K562 (cell line): ENCODE measurements around the gene ANKRD60. TPM values are rescaled to one million over a fixed set of nuclear protein-coding genes. Genes with fewer than 3 reads are reported as not detected.

ENCODE experiments used
- CTCF ChIP-seq, 3 experiments: IDR thresholded peaks in 2 of 3; conservative IDR thresholded peaks in 1 of 3; 2 replicates each; pipeline ENCODE4 v1.5.1; 2011 to 2012; ENCODE audit warnings: low read length in 3 of 3, mild to moderate bottlenecking in 3 of 3, control low read depth in 2 of 3, improper control_type of control experiment in 1 of 3, inconsistent platforms in 1 of 3, low read depth in 1 of 3, mixed read lengths in 1 of 3, moderate library complexity in 1 of 3; ENCODE audit not compliant: insufficient read depth in 2 of 3
- CTCFL ChIP-seq: IDR thresholded peaks from 2 replicates; pipeline ENCODE4 v1.6.1; 2011; ENCODE audit warnings: borderline replicate concordance, low read depth, mild to moderate bottlenecking, moderate library complexity, low read length; ENCODE audit not compliant: insufficient read depth, poor library complexity, severe bottlenecking
- GATAD2A ChIP-seq: fragments of 450-650 bp; IDR thresholded peaks from 2 replicates; pipeline ENCODE4 v1.6.1; 2017
- MCM5 ChIP-seq: fragments of 450-650 bp; IDR thresholded peaks from 2 replicates; pipeline ENCODE4 v1.6.1; 2016; ENCODE audit warnings: low read depth
- NEUROD1 ChIP-seq: fragments of 150-350 bp; IDR thresholded peaks from 2 replicates; pipeline ENCODE4 v1.6.1; 2014; ENCODE audit warnings: borderline replicate concordance, low read length, low read depth; ENCODE audit not compliant: partially characterized antibody
- RAD21 ChIP-seq, 2 experiments: fragments of 250-450 bp in 1 of 2; fragments of 450-650 bp in 1 of 2; sonication (Bioruptor Pico) in 1 of 2; formaldehyde crosslinking in 1 of 2; IDR thresholded peaks in 1 of 2; conservative IDR thresholded peaks in 1 of 2; 2 replicates each; pipeline versions ENCODE4 v1.4.0 to v1.8.0; 2020 to 2022; ENCODE audit warnings: mild to moderate bottlenecking in 2 of 2, moderate library complexity in 1 of 2
- RERE ChIP-seq: sonication (generic); formaldehyde crosslinking; IDR thresholded peaks from 2 replicates; pipeline ENCODE4 v1.8.0; 2023; ENCODE audit warnings: missing genetic modification reagents, mild to moderate bottlenecking, borderline replicate concordance
- SAFB ChIP-seq: fragments of 200-400 bp; formaldehyde crosslinking; IDR thresholded peaks from 2 replicates; pipeline ENCODE4 v1.6.1; 2017; ENCODE audit warnings: low read depth, low read length, borderline replicate concordance
- SP1 ChIP-seq: sonication (generic); formaldehyde crosslinking; IDR thresholded peaks from 2 replicates; pipeline ENCODE4 v1.8.1; 2022; ENCODE audit warnings: mild to moderate bottlenecking, missing genetic modification reagents
- STAG1 ChIP-seq: sonication (generic); formaldehyde crosslinking; IDR thresholded peaks from 2 replicates; pipeline ENCODE4 v1.5.0; 2020; ENCODE audit warnings: missing genetic modification reagents, borderline replicate concordance
- TOE1 ChIP-seq, 2 experiments: fragments of 450-650 bp in 1 of 2; sonication (generic) in 1 of 2; formaldehyde crosslinking in 1 of 2; IDR thresholded peaks; 2 replicates each; pipeline versions ENCODE4 v1.7.1 to v1.8.0; 2016 to 2022; ENCODE audit warnings: borderline replicate concordance in 2 of 2, mild to moderate bottlenecking in 2 of 2, antibody characterized with exemption in 1 of 2, inconsistent platforms in 1 of 2, low read depth in 1 of 2, missing genetic modification reagents in 1 of 2, moderate library complexity in 1 of 2
- polyA plus RNA-seq, 8 experiments: library from polyadenylated mRNA; depleted of rRNA in 4 of 8; stranded (reverse) in 5 of 8; unstranded in 3 of 8; fragments of >200 nt; fragmentation: Nextera tagmentation in 2 of 8; fragmentation: Illumina TruSeq in 1 of 8; extraction: Ambion mirVana in 2 of 8; extraction: Trizol in 1 of 8; gene quantifications; 2 replicates each; pipeline versions ENCODE4 v1.2.1 to v1.2.3, GENCODE V29; 2011 to 2014; ENCODE audit warnings: inconsistent platforms in 1 of 8, missing spikeins in 1 of 8
- total RNA-seq, 7 experiments: library from RNA; depleted of rRNA in 6 of 7; stranded (reverse); fragments of >200 nt in 6 of 7; fragmentation: Illumina TruSeq in 2 of 7; extraction: Trizol in 2 of 7; gene quantifications; 2 replicates each; pipeline versions ENCODE4 v1.2.1 to v1.2.3, GENCODE V29; 2011 to 2021; ENCODE audit warnings: low replicate concordance in 1 of 7

Gene ANKRD60
- total and polyA plus RNA-seq, 9 of the 15 experiments (the other 6 are each of a cell fraction or from before 2014, with no cell fraction given) = not detected

GRCh38 chr20:58179432-58180099 lies 48.9 kb downstream of the ANKRD60 start (continued):
- no peak for TF ChIP-seq RERE (CRISPR knock-in tag)
- peak; percentile 25 for TF ChIP-seq NEUROD1
- peak; percentile 77; the same call in 1 of the 2 replicates for TF ChIP-seq SAFB
- no peak for TF ChIP-seq MCM5
- TF ChIP-seq CTCF (IDR thresholded peaks at IDR 0.05 in 2 of 3, conservative IDR thresholded peaks at IDR 0.05 in 1 of 3; ENCODE audit: insufficient read depth in 2 of 3, low read depth in 1 of 3, low read length in 3 of 3) = peak; percentile 85 to 89 (median 86)
- TF ChIP-seq CTCFL = peak; percentile 36
- TF ChIP-seq STAG1 (CRISPR knock-in tag) = peak; percentile 74; the same call in 1 of the 2 replicates
- TF ChIP-seq SP1 (CRISPR knock-in tag) = no peak
- TF ChIP-seq GATAD2A = no peak
- TF ChIP-seq RAD21 (CRISPR knock-in tag; conservative IDR thresholded peaks at IDR 0.05 in 1 of 2, IDR thresholded peaks at IDR 0.05 in 1 of 2) = peak; percentile 68 to 86
- TF ChIP-seq TOE1 (IDR thresholded peaks at IDR 0.05; ENCODE audit: borderline replicate concordance) = no peak
- TF ChIP-seq TOE1 (CRISPR knock-in tag; IDR thresholded peaks at IDR 0.05; ENCODE audit: borderline replicate concordance, low read depth) = no peak
